AG10803 (cell line): ENCODE results near the gene SENP6.

Source experiments
- DNase-seq: peaks from one replicate; pipeline ENCODE4 v3.0.0; 2010; ENCODE audit warnings: low read depth
- H3K4me3 ChIP-seq: 2 replicates; pipeline ENCODE4 v1.5.1; 2011; ENCODE audit warnings: mild to moderate bottlenecking, low read length, control low read depth
- CTCF ChIP-seq: conservative IDR thresholded peaks from 2 replicates; pipeline ENCODE4 v1.5.1; 2011; ENCODE audit warnings: mild to moderate bottlenecking, low read length, control low read depth, inconsistent platforms

Gene SENP6

GRCh38 chr6:75748743-75749538 lies 147.3 kb downstream of the SENP6 start, which contains the start of gene MYO6:
Gene MYO6, plus strand, starts transcription at chr6:75749239. Its CDS starts 68,309 bp downstream, at chr6:75817548.
- TF ChIP-seq CTCF: no peak
- peak within 1 kb of the TSS; percentile 88 for H3K4me3 ChIP-seq
- DNase-seq: peak; percentile 55

GRCh38 chr6:75751443-75751842 lies 149.8 kb downstream of the SENP6 start:
- TF ChIP-seq CTCF: no peak
- peak; percentile 8 for DNase-seq
- no peak overlapping the region for H3K4me3 ChIP-seq

GRCh38 chr6:75752365-75752764 lies 150.7 kb downstream of the SENP6 start:
- no peak overlapping the region for H3K4me3 ChIP-seq
- DNase-seq: no peak
- no peak for TF ChIP-seq CTCF

- no peak overlapping the region for H3K4me3 ChIP-seq
- DNase-seq: no peak
- no peak for TF ChIP-seq CTCF
These were observed 154.0 kb downstream of the SENP6 start for GRCh38 chr6:75755704-75756103.

GRCh38 chr6:75757295-75757694 lies 155.6 kb downstream of the SENP6 start:
- no peak overlapping the region for H3K4me3 ChIP-seq
- TF ChIP-seq CTCF: no peak
- no peak for DNase-seq

- no peak for TF ChIP-seq CTCF
- DNase-seq: no peak
- H3K4me3 ChIP-seq: no peak overlapping the region
These were observed 156.4 kb downstream of the SENP6 start for GRCh38 chr6:75758061-75758460.

- H3K4me3 ChIP-seq: no peak overlapping the region
- TF ChIP-seq CTCF: no peak
- no peak for DNase-seq
These were observed 157.5 kb downstream of the SENP6 start for GRCh38 chr6:75759207-75759606.
